Transverse colon (tissue), 4 donors: Measurements from ENCODE around the gene UGT1A10. TPM values are rescaled to one million over a fixed set of nuclear protein-coding genes. Genes with fewer than 3 reads are reported as not detected.

Experiments used
- DNase-seq: peaks from one replicate; pipeline ENCODE4 v3.0.0-alpha.2; 2019
- H3K27ac ChIP-seq, 4 donors: fragments of 200-600 bp; sonication (generic); 2 replicates each; pipeline ENCODE4 v1.5.1; 2016 to 2018; ENCODE audit warnings: inconsistent platforms in 4 of 4
- H3K27me3 ChIP-seq: fragments of 200-600 bp; sonication (generic); 2 replicates; pipeline ENCODE4 v1.5.1; 2017; ENCODE audit warnings: inconsistent platforms
- H3K36me3 ChIP-seq, 4 donors: fragments of 200-600 bp; sonication (generic); 2 replicates each; pipeline ENCODE4 v1.5.1; 2017 to 2019; ENCODE audit warnings: inconsistent platforms in 4 of 4
- H3K4me1 ChIP-seq, 4 donors: fragments of 200-600 bp; sonication (generic); 2 replicates each; pipeline ENCODE4 v1.5.1; 2017 to 2020; ENCODE audit warnings: inconsistent platforms in 4 of 4
- H3K4me3 ChIP-seq, 4 donors: fragments of 200-600 bp; sonication (generic); 1 replicate in 1 of 4; 2 replicates in 3 of 4; pipeline versions ENCODE4 v1.5.1 to v1.6.1; 2017 to 2019; ENCODE audit warnings: inconsistent platforms in 4 of 4
- H3K9me3 ChIP-seq, 2 donors: fragments of 200-600 bp; sonication (generic); 2 replicates each; pipeline ENCODE4 v1.5.1; 2017 to 2019; ENCODE audit warnings: inconsistent platforms in 2 of 2
- EP300 ChIP-seq: sonication (generic); formaldehyde crosslinking; IDR thresholded peaks from one replicate; pipeline ENCODE4 v1.6.1; 2017; ENCODE audit warnings: antibody characterized with exemption, low read depth
- POLR2A ChIP-seq: fragments of 450-650 bp; IDR thresholded peaks from one replicate; pipeline ENCODE4 v1.6.1; 2016; ENCODE audit warnings: antibody characterized with exemption, mild to moderate bottlenecking, moderate library complexity
- POLR2AphosphoS5 ChIP-seq, 3 donors: sonication (generic); formaldehyde crosslinking; IDR thresholded peaks; one replicate each; pipeline ENCODE4 v1.6.1; 2016; ENCODE audit warnings: antibody characterized with exemption in 3 of 3
- WGBS, 2 donors: methylation state at CpG; one replicate each; pipeline ENCODE4 v1.1.5; 2018; ENCODE audit warnings: low coverage in 1 of 2; 5-methylcytosine and 5-hydroxymethylcytosine counted together
- in situ Hi-C, 4 donors: fragments of 200-750 bp; cut with MboI; loops; one replicate each; pipeline versions ENCODE4 v1.15.0 to v1.15.1; 2017; ENCODE audit warnings: low sequenced_read_pairs in 3 of 4, low pct_ligation_motif_present in 1 of 4, low pct_unique_long_range_greater_than_20kb in 1 of 4
- intact Hi-C: fragments of 100-400 bp; cut with DNase I; formaldehyde crosslinking; loops from one replicate; pipeline ENCODE4 v1.15.1; 2023; ENCODE audit warnings: low total_unique reads
- total RNA-seq, 4 donors: library from RNA; depleted of rRNA; stranded (reverse); fragments of >200 nt; gene quantifications; one replicate each; pipeline ENCODE4 v1.1.0, GENCODE V29; 2016
- TF ChIP-seq, protein P1 (sequence below), 5 experiments: fragments of 200-600 bp in 3 of 5; fragments of 450-650 bp in 2 of 5; sonication (generic) in 3 of 5; IDR thresholded peaks; 1 replicate in 2 of 5; 2 replicates in 3 of 5; pipeline ENCODE4 v1.5.1; 2016 to 2017; ENCODE audit warnings: antibody characterized with exemption in 5 of 5, inconsistent platforms in 3 of 5, mild to moderate bottlenecking in 2 of 5, moderate library complexity in 1 of 5

UGT1A10 gene
- total RNA-seq, 4 donors from 2014 or later: 54.2 to 87.5 (median 54.9) TPM

- Histone ChIP-seq H3K9me3 (no peaks in the 10 kb centered on the region), H3K27me3 (no peaks in the 10 kb centered on the region), H3K4me1 (peaks cover 0 to 11% (median 0%) of the 10 kb centered on the region in 4 donors), H3K4me3 (no peak overlapping the region), H3K36me3 (no peaks in the 10 kb centered on the region), H3K27ac (no peak overlapping the region)
- DNase-seq: no peak
- no peak for TF ChIP-seq POLR2AphosphoS5 (IDR thresholded peaks at IDR 0.05)
- TF ChIP-seq, protein P1, sequence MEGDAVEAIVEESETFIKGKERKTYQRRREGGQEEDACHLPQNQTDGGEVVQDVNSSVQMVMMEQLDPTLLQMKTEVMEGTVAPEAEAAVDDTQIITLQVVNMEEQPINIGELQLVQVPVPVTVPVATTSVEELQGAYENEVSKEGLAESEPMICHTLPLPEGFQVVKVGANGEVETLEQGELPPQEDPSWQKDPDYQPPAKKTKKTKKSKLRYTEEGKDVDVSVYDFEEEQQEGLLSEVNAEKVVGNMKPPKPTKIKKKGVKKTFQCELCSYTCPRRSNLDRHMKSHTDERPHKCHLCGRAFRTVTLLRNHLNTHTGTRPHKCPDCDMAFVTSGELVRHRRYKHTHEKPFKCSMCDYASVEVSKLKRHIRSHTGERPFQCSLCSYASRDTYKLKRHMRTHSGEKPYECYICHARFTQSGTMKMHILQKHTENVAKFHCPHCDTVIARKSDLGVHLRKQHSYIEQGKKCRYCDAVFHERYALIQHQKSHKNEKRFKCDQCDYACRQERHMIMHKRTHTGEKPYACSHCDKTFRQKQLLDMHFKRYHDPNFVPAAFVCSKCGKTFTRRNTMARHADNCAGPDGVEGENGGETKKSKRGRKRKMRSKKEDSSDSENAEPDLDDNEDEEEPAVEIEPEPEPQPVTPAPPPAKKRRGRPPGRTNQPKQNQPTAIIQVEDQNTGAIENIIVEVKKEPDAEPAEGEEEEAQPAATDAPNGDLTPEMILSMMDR (IDR thresholded peaks at IDR 0.05): no peak
- TF ChIP-seq EP300: no peak
- TF ChIP-seq POLR2A: no peak
- intact Hi-C loops: no loop called here
- WGBS, 2 donors: 81 to 94% methylated on average over 3 of the region's 3 CpGs
- in situ Hi-C loops: no loop called here
Observed at GRCh38 chr2:233598952-233599351, 37.3 kb upstream of the UGT1A10 start.

GRCh38 chr2:233600386-233600785, 35.9 kb upstream of the UGT1A10 start:
- H3K9me3 ChIP-seq: no peaks in the 10 kb centered on the region
- intact Hi-C loops: no loop called here
- no peak overlapping the region for H3K4me3 ChIP-seq
- peaks cover 0 to 11% (median 0%) of the 10 kb centered on the region in 4 donors for H3K4me1 ChIP-seq
- 72% methylated on average over 2 of the region's 2 CpGs; no CpG with 5 or more reads in 1 of the 2 donors for WGBS, 2 donors
- DNase-seq: no peak
- H3K36me3 ChIP-seq: no peaks in the 10 kb centered on the region
- H3K27me3 ChIP-seq: no peaks in the 10 kb centered on the region
- in situ Hi-C loops: no loop called here
- TF ChIP-seq POLR2A: no peak
- H3K27ac ChIP-seq: no peak overlapping the region

GRCh38 chr2:233602076-233602475, 34.2 kb upstream of the UGT1A10 start:
- Histone ChIP-seq H3K4me3 (no peak overlapping the region), H3K27ac (no peak overlapping the region), H3K36me3 (no peaks in the 10 kb centered on the region), H3K27me3 (no peaks in the 10 kb centered on the region), H3K4me1 (peaks cover 0 to 11% (median 0%) of the 10 kb centered on the region in 4 donors), H3K9me3 (no peaks in the 10 kb centered on the region)
- 86 to 100% methylated on average over 1 of the region's 1 CpG for WGBS, 2 donors
- intact Hi-C loops (no loop called here), in situ Hi-C loops (no loop called here)
- DNase-seq: no peak
- TF ChIP-seq, protein P1 (IDR thresholded peaks at IDR 0.05): no peak
- no peak for TF ChIP-seq EP300
- TF ChIP-seq POLR2AphosphoS5 (IDR thresholded peaks at IDR 0.05): no peak
- no peak for TF ChIP-seq POLR2A

GRCh38 chr2:233603520-233603919, 32.7 kb upstream of the UGT1A10 start:
- 89 to 93% methylated on average over 3 to 4 of the region's 4 CpGs for WGBS, 2 donors
- no peaks in the 10 kb centered on the region for H3K27me3 ChIP-seq
- no peak overlapping the region for H3K4me3 ChIP-seq
- in situ Hi-C loops (no loop called here), intact Hi-C loops (no loop called here)
- no peak overlapping the region for H3K27ac ChIP-seq
- DNase-seq: no peak
- H3K4me1 ChIP-seq: peaks cover 0 to 1% (median 0%) of the 10 kb centered on the region in 4 donors
- TF ChIP-seq POLR2A (no peak), EP300 (no peak), POLR2AphosphoS5 (IDR thresholded peaks at IDR 0.05) (no peak)
- TF ChIP-seq, protein P1 (IDR thresholded peaks at IDR 0.05): no peak
- no peaks in the 10 kb centered on the region for H3K36me3 ChIP-seq
- H3K9me3 ChIP-seq: no peaks in the 10 kb centered on the region

GRCh38 chr2:233604826-233605225, 31.4 kb upstream of the UGT1A10 start:
- H3K4me1 ChIP-seq: no peaks in the 10 kb centered on the region
- H3K27ac ChIP-seq: no peak overlapping the region
- intact Hi-C loops (no loop called here), in situ Hi-C loops (no loop called here)
- no peak overlapping the region for H3K4me3 ChIP-seq
- no peaks in the 10 kb centered on the region for H3K9me3 ChIP-seq
- no peaks in the 10 kb centered on the region for H3K36me3 ChIP-seq
- no peak for DNase-seq
- no peak for TF ChIP-seq POLR2AphosphoS5 (IDR thresholded peaks at IDR 0.05)
- TF ChIP-seq, protein P1 (IDR thresholded peaks at IDR 0.05): no peak
- TF ChIP-seq EP300: no peak
- TF ChIP-seq POLR2A: no peak
- 91 to 92% methylated on average over 2 to 3 of the region's 3 CpGs for WGBS, 2 donors
- no peaks in the 10 kb centered on the region for H3K27me3 ChIP-seq
